Trophoblast cell (in vitro differentiated cells and primary cell): Measurements from ENCODE around the gene ZNF319.

Source experiments
- DNase-seq, 2 donors: peaks; one replicate each; pipeline ENCODE4 v3.0.0-alpha.2; 2016
- H2AFZ ChIP-seq: 2 replicates; pipeline ENCODE4 v1.6.1; 2013; ENCODE audit warnings: low read length, moderate library complexity, mild to moderate bottlenecking; ENCODE audit not compliant: insufficient read depth, poor library complexity
- H2AK5ac ChIP-seq: 2 replicates; pipeline ENCODE4 v1.6.1; 2013; ENCODE audit warnings: mild to moderate bottlenecking, low read length
- H2BK120ac ChIP-seq: 2 replicates; pipeline ENCODE4 v1.6.1; 2013; ENCODE audit warnings: low read length, mild to moderate bottlenecking, moderate library complexity; ENCODE audit not compliant: insufficient read depth, poor library complexity
- H2BK12ac ChIP-seq: 2 replicates; pipeline ENCODE4 v1.6.1; 2013; ENCODE audit warnings: mild to moderate bottlenecking, low read length, moderate library complexity
- H2BK5ac ChIP-seq: 2 replicates; pipeline ENCODE4 v1.6.1; 2013; ENCODE audit warnings: low read length, low read depth, moderate library complexity, mild to moderate bottlenecking; ENCODE audit not compliant: poor library complexity
- H3K14ac ChIP-seq: 2 replicates; pipeline ENCODE4 v1.6.1; 2013; ENCODE audit warnings: mild to moderate bottlenecking, low read length
- H3K18ac ChIP-seq: 2 replicates; pipeline ENCODE4 v1.6.1; 2013; ENCODE audit warnings: mild to moderate bottlenecking, low read length
- H3K23ac ChIP-seq: 2 replicates; pipeline ENCODE4 v1.6.1; 2013; ENCODE audit warnings: low read length
- H3K27ac ChIP-seq: 2 replicates; pipeline ENCODE4 v1.5.1; 2013; ENCODE audit warnings: low read depth, mild to moderate bottlenecking, inconsistent platforms, low read length, moderate library complexity
- H3K27me3 ChIP-seq: 2 replicates; pipeline ENCODE4 v1.6.1; 2013; ENCODE audit warnings: inconsistent platforms, mild to moderate bottlenecking, low read length, moderate library complexity; ENCODE audit not compliant: insufficient read depth
- H3K36me3 ChIP-seq, 2 experiments: 1 replicate in 1 of 2; 2 replicates in 1 of 2; pipeline ENCODE4 v1.6.1; 2013; ENCODE audit warnings: low read length in 2 of 2, mild to moderate bottlenecking in 2 of 2, moderate library complexity in 1 of 2; ENCODE audit not compliant: insufficient read depth in 2 of 2, control insufficient read depth in 1 of 2
- H3K4ac ChIP-seq: 2 replicates; pipeline ENCODE4 v1.6.1; 2013; ENCODE audit warnings: low read depth, mild to moderate bottlenecking, low read length, moderate library complexity
- H3K4me1 ChIP-seq, 2 experiments: 1 replicate in 1 of 2; 2 replicates in 1 of 2; pipeline ENCODE4 v1.6.1; 2013; ENCODE audit warnings: low read length in 2 of 2, mild to moderate bottlenecking in 2 of 2, moderate library complexity in 1 of 2; ENCODE audit not compliant: insufficient read depth in 2 of 2, control insufficient read depth in 1 of 2
- H3K4me2 ChIP-seq: 2 replicates; pipeline ENCODE4 v1.6.1; 2013; ENCODE audit warnings: inconsistent platforms, mild to moderate bottlenecking, low read length, moderate library complexity
- H3K4me3 ChIP-seq: 2 replicates; pipeline ENCODE4 v1.5.1; 2013; ENCODE audit warnings: mild to moderate bottlenecking, low read depth, low read length, inconsistent platforms
- H3K79me1 ChIP-seq: one replicate; pipeline ENCODE4 v1.6.1; 2013; ENCODE audit warnings: low read length
- H3K79me2 ChIP-seq: 2 replicates; pipeline ENCODE4 v1.6.1; 2013; ENCODE audit warnings: low read length, mild to moderate bottlenecking; ENCODE audit not compliant: control insufficient read depth, insufficient read depth, poor library complexity
- H3K9ac ChIP-seq: 2 replicates; pipeline ENCODE4 v1.6.1; 2013; ENCODE audit warnings: mild to moderate bottlenecking, low read length
- H3K9me3 ChIP-seq: 2 replicates; pipeline ENCODE4 v1.6.1; 2013; ENCODE audit warnings: low read depth, mild to moderate bottlenecking, control low read depth, inconsistent platforms, low read length; ENCODE audit not compliant: insufficient read depth
- H4K12ac ChIP-seq: 2 replicates; pipeline ENCODE4 v1.6.1; 2013; ENCODE audit warnings: low read depth, mild to moderate bottlenecking, low read length, moderate library complexity
- H4K8ac ChIP-seq: 2 replicates; pipeline ENCODE4 v1.6.1; 2013; ENCODE audit warnings: low read depth, mild to moderate bottlenecking, low read length, moderate library complexity
- H4K91ac ChIP-seq: one replicate; pipeline ENCODE4 v1.6.1; 2013; ENCODE audit warnings: low read depth, mild to moderate bottlenecking, low read length, moderate library complexity
- WGBS: extraction: QIAGEN DNeasy Blood & Tissue Kit; methylation state at CpG from one replicate; pipeline ENCODE4 v1.1.7; 2013; ENCODE audit warnings: missing lambda C conversion rate; ENCODE audit not compliant: insufficient read length, insufficient coverage; ENCODE audit errors: extremely low coverage; 5-methylcytosine and 5-hydroxymethylcytosine counted together

Gene ZNF319

GRCh38 chr16:58024486-58025350 is 24.2 kb upstream of the ZNF319 start:
- Histone ChIP-seq H3K18ac (peak overlapping the region; percentile 48), H2BK12ac (peak overlapping the region; percentile 15), H2AFZ (peak overlapping the region; percentile 73), H3K36me3 (no peaks in the 10 kb centered on the region), H3K27me3 (no peaks in the 10 kb centered on the region), H2AK5ac (peak overlapping the region; percentile 43), H3K4me1 (peaks cover 24 to 34% of the 10 kb centered on the region in 2 experiments), H3K4ac (peak overlapping the region; percentile 77), H3K23ac (no peak overlapping the region), H3K9me3 (no peaks in the 10 kb centered on the region), H3K27ac (peak overlapping the region; percentile 15), H4K8ac (peak overlapping the region; percentile 79), H3K4me3 (peak overlapping the region; percentile 58), H3K4me2 (peak overlapping the region; percentile 67), H2BK120ac (peak overlapping the region; percentile 82), H3K9ac (peak overlapping the region; percentile 17), H4K91ac (peak overlapping the region; percentile 62), H3K79me2 (peaks cover 7% of the 10 kb centered on the region), H3K14ac (peak overlapping the region; percentile 45), H3K79me1 (peaks cover 19% of the 10 kb centered on the region), H4K12ac (peak overlapping the region; percentile 27), H2BK5ac (peak overlapping the region; percentile 19)
- no CpG with 5 or more reads among the region's 57 CpGs for WGBS
- peak; percentile 91 to 94 for DNase-seq

- no peak overlapping the region for H3K4ac ChIP-seq
- no peak overlapping the region for H2BK5ac ChIP-seq
- peaks cover 5 to 12% of the 10 kb centered on the region in 2 experiments for H3K36me3 ChIP-seq
- no peak overlapping the region for H4K91ac ChIP-seq
- no peak overlapping the region for H3K4me3 ChIP-seq
- no peak overlapping the region for H4K8ac ChIP-seq
- H3K14ac ChIP-seq: no peak overlapping the region
- no peak overlapping the region for H2BK12ac ChIP-seq
- no peak overlapping the region for H2BK120ac ChIP-seq
- peaks cover 19% of the 10 kb centered on the region for H3K79me1 ChIP-seq
- no peaks in the 10 kb centered on the region for H3K27me3 ChIP-seq
- no peak overlapping the region for H4K12ac ChIP-seq
- H3K23ac ChIP-seq: no peak overlapping the region
- DNase-seq: no peak
- WGBS: no CpG with 5 or more reads among the region's 18 CpGs
- no peak overlapping the region for H3K4me2 ChIP-seq
- H3K27ac ChIP-seq: no peak overlapping the region
- H3K79me2 ChIP-seq: peaks cover 7% of the 10 kb centered on the region
- no peak overlapping the region for H2AK5ac ChIP-seq
- peaks cover 7 to 19% of the 10 kb centered on the region in 2 experiments for H3K4me1 ChIP-seq
- H3K18ac ChIP-seq: no peak overlapping the region
- H3K9me3 ChIP-seq: no peaks in the 10 kb centered on the region
- no peak overlapping the region for H3K9ac ChIP-seq
- H2AFZ ChIP-seq: no peak overlapping the region
Observed at GRCh38 chr16:58022601-58023371, 22.3 kb upstream of the ZNF319 start.

- Histone ChIP-seq H3K4me2 (no peak overlapping the region), H3K79me1 (peaks cover 15% of the 10 kb centered on the region), H4K12ac (no peak overlapping the region), H2BK12ac (no peak overlapping the region), H3K4ac (no peak overlapping the region), H3K9ac (no peak overlapping the region), H3K14ac (no peak overlapping the region), H3K79me2 (peaks cover 5% of the 10 kb centered on the region), H2AFZ (no peak overlapping the region), H4K91ac (no peak overlapping the region), H3K9me3 (no peaks in the 10 kb centered on the region), H4K8ac (no peak overlapping the region), H2BK5ac (no peak overlapping the region), H2AK5ac (no peak overlapping the region), H3K27ac (no peak overlapping the region), H3K23ac (no peak overlapping the region), H3K18ac (no peak overlapping the region), H2BK120ac (no peak overlapping the region), H3K4me1 (peaks cover 5 to 13% of the 10 kb centered on the region in 2 experiments), H3K27me3 (no peaks in the 10 kb centered on the region), H3K4me3 (no peak overlapping the region), H3K36me3 (peaks cover 7 to 15% of the 10 kb centered on the region in 2 experiments)
- no CpG with 5 or more reads among the region's 8 CpGs for WGBS
- peak; percentile 71 to 73 for DNase-seq
Observed at GRCh38 chr16:58021661-58022551, 21.4 kb upstream of the ZNF319 start.
